Activated effector memory CD4-positive, alpha-beta T cell treated with anti-CD3 and anti-CD28 coated beads, Interleukin-2, amount 50 U/mL, for 16 hours (primary cell): Measurements from ENCODE around the gene ZDHHC19.
A peak's percentile ranks its signal among the peaks of the same experiment; 100 is the strongest.
"Not testable (repeated sequence)": the region's sequence is repeated elsewhere in the genome, so short reads cannot be mapped to it uniquely, and the experiment has no call there.

Source experiments
- DNase-seq: peaks from one replicate; pipeline ENCODE4 v3.0.0-alpha.2; 2020

ZDHHC19 gene

DNA sequence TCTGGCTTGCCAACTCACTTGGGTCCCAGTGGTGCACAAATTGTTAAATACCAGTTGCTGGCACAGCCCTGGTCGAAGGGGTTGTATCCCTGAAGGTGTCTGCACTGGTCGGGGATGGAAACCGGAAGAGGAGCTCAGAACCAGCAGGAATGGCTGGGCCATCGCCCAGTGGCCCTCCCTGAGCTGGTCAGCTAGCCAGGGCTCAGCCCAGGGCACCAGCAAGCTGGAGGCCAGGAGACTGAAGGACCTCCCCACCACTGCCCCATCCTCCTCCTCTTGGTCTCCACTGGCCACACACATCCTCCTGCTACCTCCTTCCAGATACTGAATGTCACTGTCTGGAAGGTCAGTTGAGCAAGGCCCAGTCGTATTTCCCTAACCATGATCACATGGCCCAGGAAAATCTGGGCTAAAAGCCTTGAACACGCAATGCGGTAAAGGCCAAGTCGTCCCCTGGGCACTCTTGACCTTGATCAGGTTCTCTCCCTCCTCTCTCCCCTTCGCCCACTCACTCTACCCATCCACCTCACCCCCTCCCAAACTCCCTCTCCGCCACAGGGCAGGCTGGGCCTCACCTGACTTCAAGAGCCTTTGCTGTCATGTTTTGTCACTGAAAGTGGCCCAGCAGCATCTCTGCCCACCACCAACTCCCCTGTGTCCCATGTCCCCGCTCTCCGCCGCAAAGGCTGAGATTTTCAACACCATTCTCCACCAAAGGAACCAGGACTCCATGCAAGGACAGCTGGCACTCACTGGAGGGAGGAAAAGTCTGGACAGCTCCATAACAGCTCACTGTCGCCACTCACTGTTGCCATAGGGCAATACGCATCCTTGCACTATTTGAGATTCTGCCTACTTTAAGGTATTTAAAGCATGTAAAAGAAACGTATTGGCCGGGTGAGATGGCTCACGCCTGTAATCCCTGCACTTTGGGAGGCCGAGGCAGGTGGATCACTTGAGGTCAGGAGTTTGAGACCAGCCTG lies 12.1 kb downstream of the ZDHHC19 start:
- no peak for DNase-seq

DNA sequence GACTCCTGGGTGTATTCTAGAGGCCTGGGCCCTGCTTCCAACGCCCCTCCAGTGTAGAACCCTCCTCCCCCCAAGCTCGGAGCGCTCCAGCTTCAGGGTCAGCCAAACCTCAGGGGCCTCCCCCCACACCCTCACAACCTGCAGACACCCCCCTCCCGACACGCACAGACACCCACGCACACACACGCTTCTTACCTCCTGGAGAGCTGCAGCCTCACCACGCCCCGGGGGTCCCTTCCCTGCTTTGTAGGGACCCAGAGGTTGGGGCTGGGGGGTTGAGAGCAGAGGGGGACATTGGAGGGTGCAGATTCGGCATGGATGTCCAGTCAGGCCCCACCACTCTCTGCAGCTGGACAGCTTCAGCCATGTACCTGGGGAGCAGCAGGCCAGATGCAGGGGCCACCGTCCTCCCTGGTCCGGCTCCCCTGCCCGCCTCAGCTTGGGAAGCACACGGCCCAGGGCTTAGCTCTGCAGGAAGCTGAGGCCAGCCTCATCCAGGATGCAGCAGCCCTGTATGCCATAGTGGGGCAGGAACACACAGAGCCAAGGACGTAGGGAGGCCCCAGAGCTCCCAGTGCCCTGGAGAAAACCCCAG lies 13.0 kb downstream of the ZDHHC19 start:
- no peak for DNase-seq

DNA sequence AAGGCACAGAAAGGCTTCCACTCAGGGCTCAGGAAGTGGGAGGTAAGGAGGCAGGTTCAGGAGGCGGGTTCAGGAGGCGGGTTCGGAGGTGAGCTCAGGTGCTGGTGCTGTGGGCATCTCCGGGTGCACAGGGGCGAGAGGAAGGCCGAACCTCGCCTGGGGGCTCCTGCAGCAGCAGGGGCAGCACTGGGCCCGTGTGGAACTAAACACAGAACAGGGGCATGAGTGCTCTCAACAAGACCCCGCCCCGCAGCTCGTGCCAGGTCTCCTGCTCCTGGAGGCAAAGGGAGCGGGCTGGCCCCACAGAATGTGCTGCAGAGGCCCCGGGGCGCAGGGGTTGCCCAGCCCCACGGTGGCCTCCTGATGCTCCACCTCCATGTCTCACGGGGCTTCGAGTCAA lies 13.7 kb downstream of the ZDHHC19 start:
- DNase-seq, result no peak

DNA sequence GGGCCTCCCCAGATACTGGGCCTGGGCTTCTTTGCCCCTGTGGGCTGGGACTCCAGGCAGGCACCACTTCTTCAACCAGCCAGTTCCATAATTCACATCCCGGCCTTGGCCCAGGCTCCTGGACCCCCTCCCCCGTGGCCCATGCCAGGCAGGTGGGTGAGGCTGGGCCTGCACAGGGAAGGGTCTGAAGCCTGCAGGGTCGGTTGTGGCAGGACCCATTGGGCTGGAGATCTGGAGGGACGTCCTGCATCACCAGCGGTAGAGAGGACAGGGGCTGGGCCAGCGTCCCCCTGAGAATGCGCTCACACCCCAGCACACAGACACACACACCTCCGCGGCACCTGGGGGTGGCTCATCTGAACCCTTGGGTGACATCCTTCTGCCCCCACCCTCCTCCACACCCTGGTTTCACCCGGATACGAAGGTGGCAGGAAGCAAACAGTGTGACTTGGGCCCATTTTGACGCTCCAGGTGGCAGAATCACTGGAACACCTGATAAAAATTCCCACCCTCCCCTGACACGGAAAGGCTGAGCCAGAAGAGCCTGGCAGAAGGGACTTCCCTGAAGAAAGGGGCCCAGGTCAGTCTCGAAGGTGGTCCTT lies 15.4 kb downstream of the ZDHHC19 start:
- no peak for DNase-seq

DNA sequence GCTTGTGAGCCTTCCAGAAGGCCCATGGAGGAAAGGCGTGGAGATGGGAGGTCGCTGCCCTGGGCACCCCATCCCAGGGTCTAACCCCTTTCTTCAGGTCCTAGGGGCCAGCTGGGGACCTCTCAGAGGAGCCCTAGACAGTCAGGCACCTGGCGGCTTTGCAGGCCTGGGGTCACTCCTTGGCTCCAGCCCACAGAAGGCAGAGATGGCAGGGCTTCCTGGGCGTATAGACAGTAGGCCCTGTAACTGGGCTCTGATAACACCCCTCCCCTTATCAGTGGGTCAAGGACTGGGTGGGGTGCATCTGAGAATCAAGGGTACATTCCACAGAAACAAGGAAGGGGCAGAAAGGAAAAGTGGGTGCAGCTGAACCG lies 16.7 kb downstream of the ZDHHC19 start:
- DNase-seq, result no peak

DNA sequence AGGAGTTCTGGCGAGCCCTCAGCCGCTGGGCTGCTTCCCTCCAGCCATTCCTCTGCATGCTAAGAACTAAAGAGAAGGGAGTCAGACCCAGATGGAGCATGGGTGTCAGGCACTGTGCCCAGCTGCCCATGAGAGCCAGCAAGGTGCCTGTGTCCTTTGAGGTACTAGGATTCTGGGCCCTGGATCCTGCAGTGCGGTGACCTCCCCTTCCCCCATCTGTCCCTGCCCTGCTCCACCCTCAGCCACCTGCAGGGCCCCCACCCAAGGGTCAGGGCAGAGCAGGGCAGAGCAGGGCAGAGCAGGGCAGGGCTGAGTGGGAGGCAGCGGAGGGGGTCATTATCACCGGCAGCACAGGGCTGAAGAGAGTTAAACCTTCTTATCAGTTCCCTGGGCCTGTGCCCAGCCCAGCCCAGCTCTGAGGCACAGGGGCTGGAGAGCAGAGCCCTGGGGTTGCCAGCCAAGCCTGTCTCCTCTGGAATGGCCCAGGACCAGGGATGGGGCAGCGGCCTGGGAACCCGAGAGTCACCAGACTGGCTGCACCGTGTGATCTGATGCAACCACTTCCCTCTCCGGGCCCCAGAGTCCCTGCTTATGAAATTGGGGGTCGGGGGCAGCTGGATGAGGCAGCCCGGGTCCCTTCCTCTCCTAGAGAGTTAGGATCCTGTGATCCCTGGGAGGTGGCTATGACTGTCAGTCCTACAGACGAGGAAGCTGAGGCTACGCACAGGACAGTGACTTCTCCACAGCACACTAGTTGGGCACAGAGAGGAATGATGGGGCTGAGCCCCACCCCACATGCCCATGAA lies 17.3 kb downstream of the ZDHHC19 start:
- no peak for DNase-seq

DNA sequence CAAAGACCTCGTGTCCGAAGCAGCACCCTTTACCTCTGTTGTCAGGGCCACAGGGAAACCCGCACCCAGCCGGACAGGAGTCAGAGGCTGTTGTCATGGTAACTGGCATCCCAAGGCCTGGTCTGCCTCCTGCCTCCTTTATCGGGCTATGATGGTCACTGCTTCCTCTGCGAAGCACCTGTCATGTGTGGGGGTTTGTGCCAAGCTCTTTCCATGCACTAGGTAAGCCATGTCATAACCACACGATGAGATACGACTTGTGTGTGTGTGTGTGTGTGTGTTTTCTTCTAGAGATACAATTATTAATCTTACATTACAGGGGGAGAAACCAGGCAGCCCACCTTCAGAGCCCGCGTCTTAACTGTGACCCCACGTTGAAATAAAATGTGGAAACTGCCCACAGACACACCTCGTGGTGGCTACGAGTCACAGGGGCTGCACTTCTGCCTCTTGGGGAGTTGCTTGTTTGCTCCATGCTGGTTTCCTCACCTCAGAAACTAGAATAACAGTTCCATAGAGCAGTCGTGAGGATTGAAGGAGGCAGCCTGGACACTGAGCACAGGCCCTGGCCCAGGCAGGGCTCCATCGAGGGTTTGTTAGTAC lies 18.0 kb downstream of the ZDHHC19 start:
- DNase-seq, result no peak

DNA sequence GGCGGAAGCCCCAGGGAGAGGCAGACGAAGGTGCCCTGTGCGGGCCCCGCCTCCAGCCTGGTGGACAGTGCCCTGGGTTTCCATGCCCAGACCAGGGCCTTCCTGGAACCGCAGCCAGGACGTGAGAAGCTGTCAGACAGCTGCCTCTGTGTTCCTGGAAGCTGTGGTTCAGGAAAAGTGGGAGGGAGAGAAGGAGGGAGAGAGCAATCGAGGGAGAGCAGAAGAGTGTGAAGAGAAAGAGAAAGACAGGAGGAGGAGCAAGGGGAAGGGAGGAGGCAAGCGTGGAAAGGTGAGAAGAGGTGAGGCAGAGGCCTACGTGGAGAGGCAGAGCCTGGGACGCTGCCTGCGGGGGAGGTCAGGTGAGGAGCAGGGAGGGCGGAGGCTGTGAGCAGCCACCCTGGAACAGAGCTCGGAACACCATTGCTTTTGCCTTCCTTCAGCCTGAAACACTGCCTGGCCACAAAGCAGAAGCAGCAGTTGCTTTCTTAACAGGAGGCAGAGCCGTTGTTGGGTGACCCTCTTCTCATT lies 18.6 kb downstream of the ZDHHC19 start:
- no peak for DNase-seq

DNA sequence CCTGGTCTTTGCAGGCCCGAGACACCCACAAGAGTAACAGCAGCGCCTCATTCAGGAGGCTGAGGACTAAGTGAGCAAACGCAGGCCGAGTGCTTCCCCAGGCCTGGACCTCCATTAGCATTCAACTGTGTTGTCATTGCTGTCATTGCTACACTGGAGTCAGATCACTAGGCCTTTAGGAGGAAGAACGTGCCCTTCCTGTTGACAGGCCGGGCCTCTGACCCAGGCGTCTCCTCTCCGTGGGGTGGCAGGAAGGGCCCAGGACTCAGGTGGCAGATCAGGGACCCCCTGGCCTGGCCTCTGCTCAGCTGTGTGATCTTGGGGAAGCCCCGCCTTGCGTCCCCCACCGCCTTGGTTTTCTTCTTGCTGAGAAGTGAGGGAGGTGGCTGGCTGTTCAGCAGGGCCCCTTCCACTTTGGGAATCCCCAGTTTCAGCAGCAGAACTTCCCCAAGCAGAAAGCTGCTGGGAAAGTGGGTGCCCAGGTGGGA lies 19.1 kb downstream of the ZDHHC19 start:
- DNase-seq, result peak; percentile 87

DNA sequence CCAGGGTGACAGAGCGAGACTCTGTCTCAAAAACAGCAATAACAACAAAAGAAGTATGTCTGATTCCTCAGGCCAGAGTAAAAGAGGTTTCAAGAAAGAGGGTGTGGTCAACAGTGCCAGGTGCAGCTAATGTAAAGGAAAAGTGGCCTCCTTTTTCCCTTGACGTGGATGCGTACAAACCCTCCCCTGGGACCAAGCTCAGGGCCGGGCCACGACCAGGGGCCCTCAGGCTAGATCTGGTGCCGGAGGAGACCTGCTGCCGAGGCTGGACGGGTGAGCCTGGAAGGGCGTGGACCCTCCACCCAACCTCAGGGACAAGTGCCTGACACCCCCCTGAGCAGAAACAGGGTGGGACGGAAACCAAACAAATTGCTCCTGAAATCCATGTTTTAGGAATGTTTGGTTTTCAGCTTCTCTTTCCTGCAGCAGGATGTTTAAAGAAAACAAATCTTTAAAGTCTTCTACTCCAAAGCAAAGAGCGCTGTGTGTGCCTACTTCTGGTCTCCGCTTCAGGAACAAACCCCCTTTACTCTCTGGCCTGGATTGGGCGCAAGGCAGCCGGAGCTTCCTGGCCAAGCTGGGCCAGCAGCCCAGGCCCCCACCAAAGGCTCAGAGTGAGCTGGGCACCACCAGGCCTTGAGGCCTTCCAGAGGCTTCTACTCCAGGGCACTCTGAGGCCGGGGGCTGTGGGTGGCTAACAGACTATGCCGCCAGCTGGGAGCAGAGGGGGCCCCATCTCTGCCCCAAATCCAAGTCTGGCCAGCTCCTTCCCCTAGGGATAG lies 21.4 kb downstream of the ZDHHC19 start:
- no peak for DNase-seq

DNA sequence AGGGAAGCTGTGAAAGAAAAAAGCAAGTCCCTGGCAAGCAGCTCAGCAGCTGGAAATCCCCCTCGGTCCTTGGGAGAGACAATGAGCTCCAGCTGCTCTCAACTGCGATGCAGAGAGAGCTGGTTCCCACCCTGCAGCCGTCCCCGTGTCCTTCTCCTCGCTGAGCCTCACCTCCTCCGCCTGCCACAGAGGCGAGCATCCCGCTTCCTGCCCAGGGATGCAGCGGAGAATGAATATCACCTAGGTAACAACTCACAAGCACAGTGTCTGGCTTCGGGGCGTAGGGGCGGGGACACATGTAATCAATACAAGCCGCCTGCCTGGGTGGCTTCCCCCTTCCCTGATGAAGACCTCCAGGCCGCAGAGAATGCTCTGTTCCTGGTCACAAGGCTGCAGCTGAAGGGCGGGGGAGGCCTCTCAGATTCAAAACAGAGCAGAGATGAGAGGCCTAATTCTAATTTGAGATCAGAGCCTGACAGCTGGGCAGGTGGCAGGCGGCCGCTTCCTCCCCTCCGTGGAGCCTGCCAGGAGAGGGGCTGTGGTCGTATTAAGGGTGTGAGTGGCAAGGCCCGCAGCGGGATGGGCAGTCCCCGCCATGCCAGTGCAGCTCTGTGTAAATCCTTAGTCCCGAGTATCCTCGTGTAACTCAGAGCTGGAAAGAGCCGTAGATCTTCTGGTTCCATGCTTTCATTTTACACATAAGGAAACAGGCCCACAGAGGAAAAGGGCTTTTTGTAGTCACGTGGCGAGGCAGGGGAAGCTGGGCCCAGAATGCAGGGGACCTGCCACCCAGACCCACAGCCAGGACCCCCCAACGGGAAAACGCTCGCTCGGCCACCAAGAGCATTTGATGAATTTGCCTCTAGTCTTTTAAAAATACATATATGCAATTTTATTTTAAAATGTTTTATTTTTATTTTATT lies 24.3 kb downstream of the ZDHHC19 start:
- DNase-seq, result peak; percentile 75

DNA sequence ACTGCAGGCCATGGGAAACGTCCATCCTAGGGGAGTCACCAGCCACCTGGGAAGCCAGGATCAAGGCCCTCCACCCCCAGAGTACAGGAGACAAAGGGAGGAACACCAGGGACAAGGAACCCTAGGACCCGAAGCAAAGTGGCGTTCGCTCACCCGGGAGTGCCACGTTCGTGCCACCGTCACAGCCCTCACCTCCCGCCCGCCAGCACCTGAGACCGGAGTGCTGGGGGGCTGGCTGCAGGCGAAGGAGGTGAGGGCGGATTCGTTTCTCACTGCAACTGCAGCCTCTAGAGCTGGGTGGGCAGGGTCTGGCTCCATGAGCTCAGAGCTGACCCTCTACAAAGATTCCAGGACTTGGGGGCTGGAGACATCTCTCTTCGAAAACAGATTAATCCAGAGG lies 26.3 kb downstream of the ZDHHC19 start:
- no peak for DNase-seq

DNA sequence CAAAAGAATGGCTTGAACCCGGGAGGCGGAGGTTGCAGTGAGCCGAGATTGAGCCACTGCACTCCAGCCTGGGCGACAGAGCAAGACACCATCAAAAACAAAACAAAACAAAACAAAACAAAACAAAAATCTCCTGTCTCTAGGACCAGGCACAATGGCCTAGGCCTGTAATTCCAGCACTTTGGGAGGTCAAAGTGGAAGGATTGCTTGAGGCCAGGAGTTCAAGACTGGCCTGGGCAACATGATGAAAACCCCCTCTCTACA lies 27.1 kb downstream of the ZDHHC19 start:
- not testable (repeated sequence) for DNase-seq

DNA sequence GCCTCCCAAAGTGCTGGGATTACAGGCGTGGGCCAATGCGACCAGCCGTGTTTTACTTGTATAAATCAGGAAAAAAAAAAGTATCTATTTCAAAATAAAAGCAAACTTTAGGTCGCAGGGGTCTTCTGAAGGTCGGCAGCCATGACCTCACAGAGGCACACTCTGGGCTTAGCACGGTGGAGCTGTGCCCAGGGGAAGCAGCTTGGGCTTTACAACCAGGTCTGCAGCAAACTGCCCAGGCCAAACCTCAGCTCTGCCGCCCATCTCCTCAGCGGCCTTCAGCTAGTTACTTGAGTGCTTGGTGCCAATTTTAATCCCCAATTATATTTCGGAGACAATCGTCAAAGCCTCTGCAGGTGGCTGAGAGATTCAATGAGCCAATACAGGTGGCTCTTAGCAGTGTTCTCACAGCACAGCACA lies 30.1 kb downstream of the ZDHHC19 start:
- DNase-seq, result no peak

DNA sequence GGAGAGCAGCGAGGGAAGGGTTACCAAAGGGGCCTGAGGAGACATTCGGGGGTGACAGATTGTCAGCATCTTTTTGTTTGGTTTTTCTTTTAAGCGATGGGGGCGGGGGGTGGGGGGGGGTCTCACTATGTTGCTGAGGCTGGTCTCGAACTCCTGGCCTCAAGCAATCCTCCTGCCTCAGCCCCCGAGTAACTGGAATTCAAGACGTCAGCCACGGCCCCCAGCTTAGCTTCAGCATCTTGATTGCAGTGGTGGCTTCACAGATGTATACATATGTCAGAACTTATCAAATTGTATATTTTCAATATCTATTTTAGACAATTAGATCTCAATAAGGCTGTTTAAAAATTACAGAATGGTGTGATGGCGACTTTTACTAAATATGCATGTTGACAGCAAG lies 30.9 kb downstream of the ZDHHC19 start:
- no peak for DNase-seq

DNA sequence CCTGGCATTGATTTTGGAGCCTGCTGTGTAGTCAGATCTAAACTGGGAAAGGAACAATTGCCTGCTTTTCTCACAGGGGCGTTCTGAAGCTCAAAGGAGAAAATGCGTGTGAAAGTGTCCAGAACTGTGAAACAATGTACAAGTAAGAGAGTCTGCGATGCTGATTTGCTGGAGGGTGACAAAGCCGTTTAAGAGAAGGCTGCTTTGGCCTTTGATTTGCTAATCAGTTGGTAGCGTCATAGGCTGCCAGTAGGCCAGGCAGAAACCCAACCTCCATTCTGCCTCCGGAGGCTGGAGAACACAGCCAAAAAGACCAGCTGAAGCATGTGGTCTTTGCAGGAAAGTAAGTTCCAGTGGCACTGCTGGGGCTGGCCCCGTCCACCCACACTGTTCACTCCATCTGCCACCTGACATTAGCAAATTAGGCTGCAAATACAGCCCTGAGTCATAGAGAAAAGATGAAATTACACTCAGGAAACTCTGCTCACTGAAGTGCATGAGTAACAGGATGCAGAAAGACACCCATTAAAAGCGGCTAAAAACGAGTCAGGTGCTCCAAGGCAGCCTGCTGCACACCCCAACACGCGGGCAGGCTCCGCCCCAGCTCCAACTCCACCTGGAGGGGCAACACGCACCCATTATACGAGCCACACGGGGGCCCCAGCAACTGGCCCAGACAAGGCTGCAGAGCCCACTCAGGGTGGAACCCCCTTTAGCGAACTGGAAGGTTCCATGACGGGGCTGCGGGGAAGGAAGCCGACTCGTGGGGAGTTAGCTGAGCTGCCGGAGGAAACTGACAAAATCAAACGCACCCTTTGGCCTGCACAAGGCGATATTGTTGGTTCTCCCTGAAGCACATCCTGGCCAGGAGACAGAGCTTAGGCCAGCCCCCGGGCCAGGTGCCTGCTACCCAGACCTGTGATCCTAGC lies 31.6 kb downstream of the ZDHHC19 start:
- peak; percentile 92 for DNase-seq

DNA sequence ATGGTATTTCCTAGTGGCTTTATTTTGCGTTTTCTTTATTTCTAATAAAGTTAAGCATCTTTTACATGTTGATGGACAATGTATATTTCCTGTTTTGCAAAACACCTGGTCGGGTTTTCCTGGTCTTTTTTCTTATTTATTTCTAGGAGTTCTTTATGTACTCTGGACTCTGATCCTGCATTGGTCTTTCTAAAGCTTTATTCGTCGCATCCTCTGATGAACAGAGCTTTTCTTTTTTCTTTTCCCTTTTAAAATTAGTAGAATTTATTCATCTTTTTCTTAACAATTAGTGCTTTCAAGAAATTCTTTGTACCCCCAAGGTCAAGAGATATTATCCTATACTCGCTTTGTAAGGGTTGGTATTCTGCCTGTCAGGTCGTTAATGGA lies 32.2 kb downstream of the ZDHHC19 start:
- no peak for DNase-seq

DNA sequence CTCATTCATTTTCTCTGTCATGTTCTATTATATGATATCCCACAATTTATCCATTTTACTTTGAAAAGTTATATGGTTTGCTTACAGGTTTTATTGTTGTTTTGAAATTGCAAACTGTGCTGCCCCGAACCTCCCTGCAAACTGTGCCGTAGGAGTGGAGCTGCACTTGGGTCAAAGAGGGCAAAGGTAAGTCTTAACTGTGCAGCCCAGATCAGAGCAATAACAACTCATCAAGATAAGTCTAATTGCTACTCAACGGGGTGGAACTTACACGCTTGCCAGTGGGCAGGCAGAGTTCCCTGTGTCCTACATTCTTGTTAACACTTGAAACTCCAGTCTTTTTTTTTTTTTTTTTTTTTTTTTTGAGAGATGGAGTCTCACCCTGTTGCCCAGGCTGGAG lies 33.2 kb downstream of the ZDHHC19 start:
- no peak for DNase-seq

DNA sequence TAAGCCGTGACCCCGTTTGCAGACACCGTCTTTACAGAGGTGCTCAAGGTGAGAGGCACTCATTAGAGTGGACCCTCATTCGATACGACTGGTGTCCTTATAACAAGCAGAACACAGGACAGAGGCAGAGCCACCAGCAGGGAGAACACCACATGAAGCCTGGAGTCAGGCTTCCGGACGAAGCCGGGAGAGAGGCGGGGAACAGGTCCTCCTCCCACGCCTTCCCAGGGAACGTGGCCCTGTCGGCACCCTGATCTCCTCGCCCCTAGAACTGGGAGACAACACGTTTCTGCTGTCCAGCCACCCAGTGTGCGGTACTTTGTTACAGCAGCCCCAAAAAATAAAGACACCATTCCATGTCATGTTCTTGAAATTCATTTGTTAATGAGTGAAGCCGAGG lies 33.6 kb downstream of the ZDHHC19 start:
- no peak for DNase-seq
